NCI-H82 treated with DMSO at 0.1 percent for 48 hours (cell line): ENCODE data around the gene GAMT.

Source experiments
- DNase-seq: peaks from one replicate; lab custom pipeline; 2025; ENCODE audit not compliant: unreplicated experiment; lab: John Stamatoyannopoulos, UW

GAMT gene

GRCh38 chr19:1366899-1367870 lies 34.2 kb downstream of the GAMT start:
- no peak for DNase-seq

- no peak for DNase-seq
These were observed 35.0 kb downstream of the GAMT start for GRCh38 chr19:1366296-1366695.

GRCh38 chr19:1365319-1366269 lies 35.7 kb downstream of the GAMT start:
- DNase-seq: no peak

GRCh38 chr19:1364070-1364704 lies 37.2 kb downstream of the GAMT start:
- no peak for DNase-seq

- DNase-seq: no peak
These were observed 37.7 kb downstream of the GAMT start for GRCh38 chr19:1363599-1363998.

GRCh38 chr19:1362387-1363257 lies 38.7 kb downstream of the GAMT start:
- DNase-seq: no peak

- DNase-seq: no peak
These were observed 39.5 kb downstream of the GAMT start for GRCh38 chr19:1361601-1362386.

GRCh38 chr19:1360818-1361461 lies 40.4 kb downstream of the GAMT start:
- no peak for DNase-seq

GRCh38 chr19:1360126-1360817 lies 41.1 kb downstream of the GAMT start:
- no peak for DNase-seq

GRCh38 chr19:1357531-1358109 lies 43.7 kb downstream of the GAMT start:
- DNase-seq: no peak

- DNase-seq: no peak
These were observed 44.9 kb downstream of the GAMT start for GRCh38 chr19:1356508-1356865.

- no peak for DNase-seq
These were observed 45.5 kb downstream of the GAMT start for GRCh38 chr19:1355568-1356507.

- DNase-seq: no peak
These were observed 46.3 kb downstream of the GAMT start for GRCh38 chr19:1354970-1355567.

- no peak for DNase-seq
These were observed 48.2 kb downstream of the GAMT start for GRCh38 chr19:1353144-1353543.

- no peak for DNase-seq
These were observed 49.9 kb downstream of the GAMT start for GRCh38 chr19:1351381-1351851.

- DNase-seq: no peak
These were observed 50.5 kb downstream of the GAMT start for GRCh38 chr19:1350867-1351266.
